Coronary artery (tissue), 2 donors: ENCODE data around the gene LITAFD.

Source experiments
- DNase-seq: peaks from one replicate; pipeline ENCODE4 v3.0.0-alpha.2; 2017; ENCODE audit warnings: low spot score
- H3K27ac ChIP-seq, 2 donors: fragments of 200-600 bp; sonication (generic); one replicate each; pipeline ENCODE4 v1.5.1; 2016 to 2019
- H3K4me3 ChIP-seq: fragments of 200-600 bp; sonication (generic); 2 replicates; pipeline ENCODE4 v1.5.1; 2016; ENCODE audit warnings: mild to moderate bottlenecking, moderate library complexity
- TF ChIP-seq, protein P1 (sequence below): fragments of 200-600 bp; sonication (generic); IDR thresholded peaks from one replicate; pipeline ENCODE4 v1.5.1; 2019; ENCODE audit warnings: antibody characterized with exemption

Gene LITAFD

DNA sequence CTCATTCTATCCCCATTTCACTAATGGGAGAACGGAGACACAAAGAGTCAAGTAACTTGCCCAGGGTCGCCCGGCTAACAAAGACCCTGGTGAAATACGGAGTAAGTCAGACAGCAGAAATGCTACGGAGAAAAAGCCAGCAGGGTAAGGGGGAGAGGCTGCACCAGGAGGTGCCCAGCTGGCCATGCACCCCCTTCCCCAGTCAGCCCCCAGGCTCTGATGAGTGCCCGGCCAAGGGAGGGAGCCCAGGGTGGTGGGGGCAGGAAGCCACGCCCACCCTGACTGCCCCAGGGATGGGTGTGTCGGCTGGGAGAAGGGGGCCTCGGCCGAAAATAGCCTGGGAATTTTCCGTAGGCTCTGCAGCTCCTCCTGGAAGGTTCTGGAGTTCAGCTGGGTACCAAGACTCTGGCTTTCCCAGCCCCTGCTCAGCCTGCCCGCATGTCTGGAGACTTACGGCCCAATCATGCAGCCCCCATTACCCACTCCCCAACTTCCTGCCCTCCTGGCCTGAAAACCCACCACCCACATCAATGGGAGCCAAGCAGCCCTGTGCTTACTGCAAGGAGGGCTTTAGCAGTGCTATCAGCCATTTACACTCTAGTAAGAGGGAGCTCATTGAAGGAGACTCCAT, 17.6 kb upstream of the LITAFD start:
- peak overlapping the region; percentile 27 to 75 for H3K27ac ChIP-seq
- peak overlapping the region; percentile 51 for H3K4me3 ChIP-seq
- TF ChIP-seq, protein P1, sequence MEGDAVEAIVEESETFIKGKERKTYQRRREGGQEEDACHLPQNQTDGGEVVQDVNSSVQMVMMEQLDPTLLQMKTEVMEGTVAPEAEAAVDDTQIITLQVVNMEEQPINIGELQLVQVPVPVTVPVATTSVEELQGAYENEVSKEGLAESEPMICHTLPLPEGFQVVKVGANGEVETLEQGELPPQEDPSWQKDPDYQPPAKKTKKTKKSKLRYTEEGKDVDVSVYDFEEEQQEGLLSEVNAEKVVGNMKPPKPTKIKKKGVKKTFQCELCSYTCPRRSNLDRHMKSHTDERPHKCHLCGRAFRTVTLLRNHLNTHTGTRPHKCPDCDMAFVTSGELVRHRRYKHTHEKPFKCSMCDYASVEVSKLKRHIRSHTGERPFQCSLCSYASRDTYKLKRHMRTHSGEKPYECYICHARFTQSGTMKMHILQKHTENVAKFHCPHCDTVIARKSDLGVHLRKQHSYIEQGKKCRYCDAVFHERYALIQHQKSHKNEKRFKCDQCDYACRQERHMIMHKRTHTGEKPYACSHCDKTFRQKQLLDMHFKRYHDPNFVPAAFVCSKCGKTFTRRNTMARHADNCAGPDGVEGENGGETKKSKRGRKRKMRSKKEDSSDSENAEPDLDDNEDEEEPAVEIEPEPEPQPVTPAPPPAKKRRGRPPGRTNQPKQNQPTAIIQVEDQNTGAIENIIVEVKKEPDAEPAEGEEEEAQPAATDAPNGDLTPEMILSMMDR: no peak
- no peak for DNase-seq

DNA sequence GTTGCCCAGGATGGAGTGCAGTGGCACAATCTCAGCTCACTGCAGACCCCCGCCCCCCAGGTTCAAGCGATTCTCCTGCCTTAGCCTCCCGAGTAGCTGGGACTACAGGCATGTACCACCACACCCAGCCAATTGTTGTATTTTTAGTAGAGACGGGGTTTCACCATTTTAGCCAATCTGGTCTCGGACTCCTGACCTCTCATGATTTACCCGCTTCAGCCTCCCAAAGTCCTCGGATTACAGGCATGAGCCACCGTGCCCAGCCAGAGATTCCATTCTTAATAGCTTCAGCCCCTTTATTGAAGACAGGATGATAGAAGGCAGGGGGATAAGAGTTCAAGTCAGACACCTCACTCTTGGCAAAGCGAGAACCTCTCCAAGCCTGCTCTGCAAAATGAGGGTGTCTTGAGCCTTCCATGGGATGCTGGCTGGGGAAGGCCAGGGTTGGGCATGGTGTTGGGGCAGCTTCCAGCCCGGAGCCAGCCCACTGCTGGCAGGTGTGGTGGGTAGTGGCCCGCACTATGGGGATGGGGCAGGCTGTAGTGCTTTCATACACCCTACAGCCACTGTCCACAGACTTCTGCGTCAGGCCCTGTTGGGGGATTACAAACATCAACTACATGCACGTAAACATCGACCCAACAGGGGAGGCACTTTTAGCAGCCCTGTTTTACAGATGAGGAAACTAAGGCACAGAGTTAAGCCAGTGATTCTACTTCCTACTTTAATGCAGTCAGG, 16.8 kb upstream of the LITAFD start:
- H3K27ac ChIP-seq: peak overlapping the region; percentile 27 to 75
- TF ChIP-seq, protein P1: no peak
- peak overlapping the region; percentile 51 for H3K4me3 ChIP-seq
- DNase-seq: no peak

DNA sequence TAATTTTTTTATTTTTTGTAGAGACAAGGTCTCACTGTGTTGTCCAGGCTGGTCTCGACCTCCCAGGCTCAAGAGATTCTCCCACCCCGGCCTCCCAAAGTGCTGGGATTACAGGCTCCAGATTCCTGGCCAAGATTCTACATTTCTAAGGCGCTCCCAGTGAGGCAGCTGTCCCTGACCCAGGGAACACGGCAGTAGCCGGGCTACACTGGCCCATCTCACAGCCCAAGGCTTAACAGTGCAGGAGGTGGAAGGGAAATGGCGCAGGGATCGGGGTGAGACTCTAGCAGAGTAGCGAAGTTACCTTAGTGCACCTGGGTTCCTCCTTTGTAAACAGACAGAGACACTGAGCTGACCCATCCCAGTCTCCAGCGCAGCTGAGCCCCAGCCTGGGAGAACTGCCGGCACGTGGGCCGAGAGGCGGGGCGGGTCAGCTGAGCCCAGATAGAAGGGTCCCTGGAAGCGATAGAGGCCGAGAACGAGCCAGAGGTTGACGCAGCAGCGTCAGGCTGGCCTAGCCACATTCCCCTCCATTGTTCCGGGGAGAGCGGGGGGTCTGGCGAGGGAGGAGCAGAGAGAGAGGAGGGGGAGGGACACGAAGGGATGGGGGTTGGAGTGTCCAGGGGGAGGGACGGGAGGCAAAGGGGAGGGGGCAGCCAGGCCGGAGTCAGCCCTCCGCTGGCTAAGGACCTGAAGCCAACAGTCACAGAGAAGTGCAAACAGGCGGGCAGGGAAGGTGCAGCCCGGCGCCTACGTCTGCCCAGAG, 15.8 kb upstream of the LITAFD start:
- peak overlapping the region; percentile 81 for H3K4me3 ChIP-seq
- TF ChIP-seq, protein P1: no peak
- no peak for DNase-seq
- peak overlapping the region; percentile 68 to 92 for H3K27ac ChIP-seq

DNA sequence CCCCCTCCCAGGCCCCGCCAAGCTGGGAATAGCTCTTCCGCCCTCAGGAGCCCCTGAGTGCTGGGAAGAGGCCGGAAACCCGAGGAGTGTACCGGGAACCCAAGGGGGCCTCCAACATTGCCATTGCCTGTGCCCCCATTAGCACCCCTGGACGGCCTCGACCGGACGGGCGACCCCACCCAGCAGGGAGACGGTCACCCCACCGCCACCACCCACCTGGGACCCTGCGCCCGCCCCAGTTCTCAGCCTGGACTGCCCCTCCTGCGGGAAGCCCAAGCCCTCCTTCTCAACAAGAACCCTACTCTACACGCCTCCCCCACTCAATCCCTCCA, 15.3 kb upstream of the LITAFD start:
- TF ChIP-seq, protein P1: no peak
- DNase-seq: no peak
- H3K27ac ChIP-seq: peak overlapping the region; percentile 68 to 92
- H3K4me3 ChIP-seq: peak overlapping the region; percentile 81

DNA sequence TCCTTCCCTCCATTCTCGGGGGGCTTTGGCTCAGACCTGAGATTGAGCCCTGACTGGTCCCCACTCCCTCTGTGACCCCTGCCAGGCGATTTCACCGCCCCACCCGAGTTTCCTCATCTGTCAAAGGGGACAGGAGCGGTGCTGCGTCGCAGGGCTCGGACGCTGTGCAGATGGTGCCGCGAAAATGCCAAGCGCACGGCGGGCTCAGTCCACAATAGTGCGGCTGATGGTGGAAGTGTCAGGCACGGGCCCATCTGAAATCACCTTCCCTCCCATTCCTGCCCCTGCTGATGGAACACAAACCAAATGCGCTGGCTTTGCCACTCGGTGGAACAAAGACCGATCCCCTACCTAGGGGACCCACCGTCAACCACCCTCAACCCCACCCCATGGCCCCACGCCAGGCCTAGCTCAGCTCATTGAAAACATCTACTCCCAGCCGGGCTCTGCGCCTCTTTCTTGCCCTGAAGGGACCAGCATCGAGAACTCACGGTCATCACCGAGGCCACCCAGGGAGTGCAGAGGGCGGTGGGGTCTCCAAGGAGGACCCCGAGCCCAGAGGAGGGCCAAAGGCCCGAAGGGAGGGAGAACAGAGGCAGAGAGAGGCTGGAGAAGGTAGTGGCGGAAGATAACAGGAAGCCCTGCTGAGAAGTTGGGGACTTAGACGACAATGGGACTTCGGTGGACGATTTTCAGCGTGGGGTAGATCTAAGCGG, 14.8 kb upstream of the LITAFD start:
- no peak for DNase-seq
- TF ChIP-seq, protein P1: no peak
- H3K4me3 ChIP-seq: peak overlapping the region; percentile 81

DNA sequence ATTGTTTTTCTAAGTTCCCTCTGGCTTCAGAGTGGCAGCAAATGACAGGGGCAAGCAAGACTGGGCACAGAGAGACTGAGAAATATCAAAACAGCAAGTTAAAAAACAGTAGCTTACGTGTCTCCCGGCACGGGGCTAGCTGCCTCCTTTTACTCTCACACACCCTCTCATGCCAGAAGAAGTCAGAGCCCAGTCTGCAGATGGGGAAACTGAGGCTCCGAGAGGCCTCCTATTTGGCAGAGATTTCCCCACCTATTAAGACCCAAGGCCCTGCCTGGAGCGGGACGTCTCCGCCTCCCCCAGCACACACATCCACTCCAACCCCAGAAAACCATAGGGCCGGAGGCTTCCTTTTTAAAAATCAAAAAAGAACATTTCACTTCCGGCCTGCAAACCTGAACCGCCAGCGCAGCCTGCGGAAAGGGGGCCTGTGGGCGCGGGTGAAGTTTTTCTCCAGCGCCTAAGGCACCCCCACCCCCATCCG, 14.2 kb upstream of the LITAFD start:
- H3K27ac ChIP-seq: peak overlapping the region; percentile 68 to 92
- TF ChIP-seq, protein P1: no peak
- DNase-seq: no peak
- H3K4me3 ChIP-seq: peak overlapping the region; percentile 81

More for the DNA sequence above, 14.8 kb upstream of the LITAFD start:
- H3K27ac ChIP-seq: peak overlapping the region; percentile 68 to 92
